Measurements from ENCODE around the gene SMOC2.

The SMOC2 gene

DNA sequence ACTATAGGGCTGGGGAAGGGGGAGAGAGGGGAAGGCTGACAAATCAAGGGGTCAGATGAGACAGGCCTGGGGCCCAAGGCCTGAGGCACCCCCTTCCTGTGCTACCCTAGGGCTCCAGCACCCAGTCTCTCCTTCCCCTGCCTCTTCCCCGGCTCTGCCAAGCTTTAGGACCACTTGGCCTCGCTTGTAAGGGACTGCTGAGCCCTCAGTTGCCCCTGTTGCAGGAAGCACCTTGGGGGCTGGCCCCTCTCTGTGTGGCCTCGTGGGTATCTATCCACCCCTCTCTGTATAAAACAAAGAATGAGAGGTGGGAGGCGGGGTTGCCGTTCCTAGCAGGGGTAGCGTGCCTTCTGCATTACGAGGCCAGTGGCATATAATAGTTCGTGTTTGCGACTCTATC, 21.4 kb upstream of the SMOC2 start:
- TF ChIP-seq CTCF (IDR thresholded peaks at IDR 0.05; ENCODE audit: low read depth, low read length) = no peak

DNA sequence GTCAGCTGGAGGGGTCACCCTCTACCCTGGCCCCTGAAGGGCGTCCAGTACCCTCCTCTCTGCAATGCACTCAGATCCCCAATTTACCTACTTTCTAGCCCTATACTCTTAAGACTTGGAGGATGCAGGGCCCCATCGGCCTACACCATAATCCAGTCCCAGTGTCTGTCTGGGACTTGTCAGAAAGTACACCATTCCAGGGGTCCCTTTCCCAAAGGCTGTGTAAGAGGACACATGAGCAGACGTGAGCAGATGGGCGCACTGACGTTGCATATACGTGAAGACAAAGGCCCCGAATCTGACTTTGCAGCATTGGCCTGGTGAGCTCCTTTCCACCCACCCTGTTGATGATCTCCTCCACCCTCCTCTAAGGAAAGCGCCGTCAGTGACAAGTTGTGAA, 20.9 kb upstream of the SMOC2 start:
- no peak overlapping the region for H3K4me3 ChIP-seq (ENCODE audit: low read depth, low read length)
- no peak for TF ChIP-seq CTCF (IDR thresholded peaks at IDR 0.05; ENCODE audit: low read depth, low read length)

More for the DNA sequence above, 21.4 kb upstream of the SMOC2 start:
- no peak overlapping the region for H3K4me3 ChIP-seq (ENCODE audit: low read depth, low read length)

- H3K4me3 ChIP-seq (ENCODE audit: low read depth, low read length) = no peak overlapping the region
- TF ChIP-seq CTCF (IDR thresholded peaks at IDR 0.05; ENCODE audit: low read depth, low read length) = no peak
These were observed 20.3 kb upstream of the SMOC2 start for GRCh38 chr6:168420706-168421105.

- TF ChIP-seq CTCF (IDR thresholded peaks at IDR 0.05; ENCODE audit: low read depth, low read length) = no peak
- H3K4me3 ChIP-seq (ENCODE audit: low read depth, low read length) = no peak overlapping the region
These were observed 13.8 kb upstream of the SMOC2 start for GRCh38 chr6:168427184-168427583.

- no peak for TF ChIP-seq CTCF (IDR thresholded peaks at IDR 0.05; ENCODE audit: low read depth, low read length)
- no peak overlapping the region for H3K4me3 ChIP-seq (ENCODE audit: low read depth, low read length)
These were observed 12.7 kb upstream of the SMOC2 start for GRCh38 chr6:168428052-168428826.

DNA sequence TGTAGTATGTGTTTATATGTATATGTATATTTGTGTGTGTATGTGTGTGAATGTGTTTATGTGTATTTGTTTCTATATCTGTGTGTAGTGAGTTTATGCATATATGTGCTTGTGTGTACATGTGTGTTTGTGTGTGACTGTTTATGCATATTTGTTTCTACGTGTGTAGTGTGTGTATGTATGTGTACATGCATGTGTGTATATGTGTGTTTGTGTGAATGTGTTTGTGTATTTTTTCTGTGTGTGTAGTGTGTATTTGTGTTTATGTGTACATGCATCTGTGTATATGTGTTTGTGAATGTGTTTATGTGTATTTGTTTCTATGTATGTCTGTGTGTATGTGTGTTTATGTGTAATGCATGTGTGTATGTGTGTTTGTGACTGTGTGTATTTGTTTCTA, 12.1 kb upstream of the SMOC2 start:
- no peak overlapping the region for H3K4me3 ChIP-seq (ENCODE audit: low read depth, low read length)
- TF ChIP-seq CTCF (IDR thresholded peaks at IDR 0.05; ENCODE audit: low read depth, low read length) = no peak

DNA sequence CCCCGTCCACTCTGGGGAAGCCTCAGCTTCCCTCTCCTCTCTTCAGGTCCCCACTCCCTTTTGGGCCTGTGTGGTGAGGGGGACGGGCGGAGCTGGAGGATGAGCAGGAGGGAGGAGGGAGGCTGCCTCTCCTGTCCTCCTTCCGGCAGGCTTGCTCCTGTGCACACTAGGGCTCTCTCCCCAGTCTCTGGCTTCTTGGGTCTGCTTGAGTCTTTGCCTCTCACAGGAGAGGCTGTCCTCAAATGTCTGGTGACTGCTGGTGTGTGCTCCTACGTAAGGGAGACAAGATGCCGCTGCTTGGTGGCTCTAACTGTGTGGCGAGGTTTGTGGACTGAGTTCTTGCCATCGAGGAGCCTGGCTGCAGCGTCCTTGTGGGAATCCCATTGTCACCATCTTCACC, 8.8 kb upstream of the SMOC2 start:
- no peak for TF ChIP-seq CTCF (IDR thresholded peaks at IDR 0.05; ENCODE audit: low read depth, low read length)
- no peak overlapping the region for H3K4me3 ChIP-seq (ENCODE audit: low read depth, low read length)

Measured in WI38 (cell line).